HL-60 (cell line): ENCODE results near the gene CDH22.

Source experiments
- DNase-seq, 2 experiments: peaks; one replicate each; pipeline ENCODE4 v3.0.0-alpha.2; 2010 to 2020; ENCODE audit warnings: low read depth in 1 of 2, low spot score in 1 of 2
- H3K27ac ChIP-seq: fragments of 250-450 bp; sonication (Bioruptor Pico); replicated peaks from 2 replicates; pipeline ENCODE4 v1.5.1; 2020; ENCODE audit warnings: mild to moderate bottlenecking, moderate library complexity
- H3K27me3 ChIP-seq: fragments of 250-450 bp; sonication (Bioruptor Pico); 2 replicates; pipeline ENCODE4 v1.5.1; 2021; ENCODE audit warnings: mild to moderate bottlenecking, moderate library complexity; ENCODE audit not compliant: insufficient read depth, poor library complexity, severe bottlenecking
- H3K4me3 ChIP-seq: replicated peaks from 2 replicates; pipeline ENCODE4 v1.5.1; 2011; ENCODE audit warnings: mild to moderate bottlenecking, control low read depth, low read length; ENCODE audit not compliant: insufficient read depth
- CTCF ChIP-seq: IDR thresholded peaks from one replicate; pipeline ENCODE4 v1.5.1; 2011; ENCODE audit warnings: low read length, control low read depth, inconsistent platforms; ENCODE audit not compliant: insufficient read depth
- GABPA ChIP-seq: IDR thresholded peaks from 2 replicates; pipeline ENCODE4 v1.6.1; 2012; ENCODE audit warnings: low read depth
- POLR2AphosphoS5 ChIP-seq: IDR thresholded peaks from 2 replicates; pipeline ENCODE4 v1.6.1; 2012; ENCODE audit warnings: low read depth
- REST ChIP-seq: IDR thresholded peaks from 2 replicates; pipeline ENCODE4 v1.6.1; 2012; ENCODE audit warnings: low read depth; ENCODE audit not compliant: insufficient replicate concordance
- SPI1 ChIP-seq: IDR thresholded peaks from 2 replicates; pipeline ENCODE4 v1.6.1; 2012; ENCODE audit warnings: low read depth, mild to moderate bottlenecking, borderline replicate concordance

Gene CDH22

GRCh38 chr20:46240065-46240464, 68.2 kb downstream of the CDH22 start:
- no peak for DNase-seq
- Histone ChIP-seq H3K27ac (no peak overlapping the region), H3K27me3 (no peaks in the 10 kb centered on the region), H3K4me3 (no peak overlapping the region)
- TF ChIP-seq REST: no peak
- no peak for TF ChIP-seq SPI1
- no peak for TF ChIP-seq CTCF
- no peak for TF ChIP-seq POLR2AphosphoS5
- no peak for TF ChIP-seq GABPA

- DNase-seq: no peak
- Histone ChIP-seq H3K4me3 (no peak overlapping the region), H3K27me3 (no peaks in the 10 kb centered on the region), H3K27ac (no peak overlapping the region)
- TF ChIP-seq REST: no peak
- TF ChIP-seq GABPA: no peak
Measured at GRCh38 chr20:46237736-46238135, 70.6 kb downstream of the CDH22 start.

GRCh38 chr20:46237227-46237626, 71.1 kb downstream of the CDH22 start:
- H3K27ac ChIP-seq: no peak overlapping the region
- H3K27me3 ChIP-seq: no peaks in the 10 kb centered on the region
- TF ChIP-seq CTCF: no peak
- TF ChIP-seq REST: no peak
- no peak for TF ChIP-seq POLR2AphosphoS5
- no peak for TF ChIP-seq SPI1
- no peak for TF ChIP-seq GABPA
- DNase-seq: no peak
- H3K4me3 ChIP-seq: no peak overlapping the region

- Histone ChIP-seq H3K27me3 (peaks cover 2% of the 10 kb centered on the region), H3K27ac (no peak overlapping the region), H3K4me3 (no peak overlapping the region)
- TF ChIP-seq CTCF (no peak), POLR2AphosphoS5 (no peak), REST (no peak), GABPA (no peak)
- DNase-seq: no peak
Measured at GRCh38 chr20:46235077-46235476, 73.2 kb downstream of the CDH22 start.
